ENCODE results near the gene PRKCE.
A peak's percentile ranks its signal among the peaks of the same experiment; 100 is the strongest.

Gene PRKCE

GRCh38 chr2:46163804-46164528 is 512.5 kb downstream of the PRKCE start:
- DNase-seq (ENCODE audit: low read depth, low spot score): peak; percentile 41

DNA sequence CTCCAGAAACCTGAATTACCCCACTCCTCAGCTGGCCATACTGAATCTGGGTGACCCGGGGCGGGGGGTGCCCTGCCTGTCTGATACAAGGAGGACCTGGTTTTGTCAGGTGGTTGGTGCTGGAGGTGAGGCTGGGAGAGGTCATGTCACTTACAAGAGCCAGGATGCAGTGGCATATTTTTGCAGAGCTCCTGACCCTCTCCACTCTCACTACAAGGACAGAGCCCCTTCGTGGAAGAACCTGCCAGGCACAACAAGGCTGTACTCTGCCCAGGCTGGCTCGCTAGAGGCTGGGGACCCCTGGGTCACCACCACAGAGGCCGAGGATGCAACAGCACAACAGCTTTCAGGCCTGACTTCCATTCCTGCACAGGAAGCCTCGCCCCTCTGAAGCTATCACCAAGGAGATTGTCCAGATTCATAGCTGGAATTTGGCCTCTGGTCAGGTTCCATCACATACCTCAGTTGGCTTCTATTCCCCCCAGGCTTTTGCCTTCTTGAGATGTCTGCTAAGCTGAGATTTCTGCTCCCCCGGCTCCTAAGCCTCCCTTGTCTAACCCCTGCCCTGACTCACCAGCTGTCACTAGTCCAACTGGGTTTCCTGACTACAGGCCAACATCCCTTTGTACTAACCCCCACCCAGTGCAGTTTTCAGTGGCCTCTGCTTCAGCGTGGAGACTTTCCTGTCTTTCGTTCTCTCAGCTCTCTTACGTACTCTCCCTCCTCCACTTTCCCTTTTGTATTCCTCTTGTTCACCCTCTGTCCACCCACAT is 513.2 kb downstream of the PRKCE start:
- DNase-seq (ENCODE audit: low read depth, low spot score): peak; percentile 93

DNA sequence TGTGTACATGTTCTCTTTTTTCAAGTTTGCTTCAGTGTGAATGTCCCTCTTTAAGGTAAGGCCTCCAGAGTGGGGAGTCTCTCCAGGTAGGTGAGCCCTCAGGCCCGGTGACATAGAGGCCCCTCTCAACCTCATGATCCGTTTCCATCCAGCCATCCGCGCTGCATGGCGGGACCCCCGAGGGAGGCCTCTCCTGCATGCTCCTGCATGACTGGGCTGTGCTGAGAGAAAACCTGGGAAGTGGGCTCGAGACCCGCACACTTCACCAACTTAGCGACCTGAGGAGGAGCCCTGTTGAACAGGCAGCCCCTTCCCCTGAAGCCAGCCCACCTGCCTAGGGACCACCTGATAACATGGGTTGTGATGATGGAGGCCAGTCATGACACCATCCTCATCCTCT is 514.4 kb downstream of the PRKCE start:
- no peak for DNase-seq (ENCODE audit: low read depth, low spot score)

GRCh38 chr2:46167406-46167805 is 515.9 kb downstream of the PRKCE start:
- peak; percentile 66 for DNase-seq (ENCODE audit: low read depth, low spot score)

GRCh38 chr2:46167924-46168323 is 516.4 kb downstream of the PRKCE start:
- peak; percentile 48 for DNase-seq (ENCODE audit: low read depth, low spot score)

GRCh38 chr2:46169467-46169866 is 518.0 kb downstream of the PRKCE start:
- no peak for DNase-seq (ENCODE audit: low read depth, low spot score)

DNA sequence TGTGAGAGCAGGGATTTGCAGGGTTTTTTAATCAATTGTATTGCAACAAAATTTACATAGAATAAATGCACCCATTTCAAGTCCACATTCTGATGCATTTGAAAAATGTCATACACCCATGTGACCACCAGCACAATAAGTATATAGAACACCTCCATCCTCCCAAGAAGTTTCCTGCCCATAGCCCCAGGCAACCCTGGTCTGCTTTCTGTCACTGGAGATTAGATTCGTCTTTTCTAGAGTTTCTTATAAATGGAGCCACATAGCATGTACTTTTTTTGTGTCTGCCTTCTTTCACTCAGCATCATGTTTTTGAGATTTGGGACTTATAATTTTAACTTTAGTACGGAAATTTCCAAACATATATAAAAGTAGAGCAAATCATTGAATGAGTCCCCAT is 518.6 kb downstream of the PRKCE start:
- DNase-seq (ENCODE audit: low read depth, low spot score): no peak

- no peak for DNase-seq (ENCODE audit: low read depth, low spot score)
Observed at GRCh38 chr2:46170611-46171350, 519.3 kb downstream of the PRKCE start.

GRCh38 chr2:46171411-46171953 is 520.0 kb downstream of the PRKCE start:
- peak; percentile 30 for DNase-seq (ENCODE audit: low read depth, low spot score)

- no peak for DNase-seq (ENCODE audit: low read depth, low spot score)
Observed at GRCh38 chr2:46171996-46172546, 520.6 kb downstream of the PRKCE start.

GRCh38 chr2:46173030-46173429 is 521.6 kb downstream of the PRKCE start:
- no peak for DNase-seq (ENCODE audit: low read depth, low spot score)

- DNase-seq (ENCODE audit: low read depth, low spot score): peak; percentile 19
Observed at GRCh38 chr2:46173636-46174250, 522.3 kb downstream of the PRKCE start.

DNA sequence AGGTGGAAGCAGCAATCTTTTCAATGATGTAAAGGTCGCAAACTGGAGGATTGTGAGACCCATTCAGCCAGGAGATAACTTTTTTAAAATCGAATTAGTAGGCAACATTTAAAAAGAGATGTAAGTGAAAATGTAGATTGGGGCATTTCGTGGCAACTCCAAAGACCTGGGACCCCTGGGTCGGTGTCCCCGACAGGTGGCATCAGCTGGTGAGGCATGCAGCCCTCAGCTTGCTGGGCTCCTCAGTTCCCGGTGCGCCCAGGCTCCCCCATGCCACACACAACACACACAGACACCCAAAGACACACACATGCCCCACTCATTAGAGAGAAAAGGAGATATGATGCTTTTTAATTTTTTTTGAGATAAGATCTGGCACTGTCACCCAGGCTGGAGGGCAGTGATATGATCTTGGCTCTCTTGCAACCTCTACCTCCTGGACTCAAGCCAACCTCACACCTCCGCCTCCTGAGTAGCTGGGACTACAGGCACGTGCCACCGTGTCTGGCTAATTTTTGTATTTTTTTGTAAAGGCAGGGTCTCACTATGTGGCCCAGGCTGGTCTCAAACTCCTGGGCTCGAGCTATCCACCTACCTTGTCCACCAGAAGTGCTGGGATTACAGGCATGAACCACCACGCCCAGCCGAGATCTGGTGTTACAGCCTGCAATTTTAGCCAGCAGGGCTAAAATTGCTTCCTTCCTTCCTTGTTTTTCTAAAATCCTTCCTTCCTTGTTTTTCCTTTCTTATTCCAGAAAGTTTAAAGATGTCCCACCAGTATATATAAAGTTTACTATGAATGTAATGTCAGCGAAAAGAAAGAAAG is 523.1 kb downstream of the PRKCE start:
- DNase-seq (ENCODE audit: low read depth, low spot score): no peak

GRCh38 chr2:46175419-46175818 is 523.9 kb downstream of the PRKCE start:
- DNase-seq (ENCODE audit: low read depth, low spot score): peak; percentile 65

GRCh38 chr2:46177461-46178089 is 526.1 kb downstream of the PRKCE start:
- no peak for DNase-seq (ENCODE audit: low read depth, low spot score)

GRCh38 chr2:46179037-46179621 is 527.7 kb downstream of the PRKCE start:
- peak; percentile 75 for DNase-seq (ENCODE audit: low read depth, low spot score)

GRCh38 chr2:46180189-46180588 is 528.7 kb downstream of the PRKCE start:
- DNase-seq (ENCODE audit: low read depth, low spot score): no peak

DNA sequence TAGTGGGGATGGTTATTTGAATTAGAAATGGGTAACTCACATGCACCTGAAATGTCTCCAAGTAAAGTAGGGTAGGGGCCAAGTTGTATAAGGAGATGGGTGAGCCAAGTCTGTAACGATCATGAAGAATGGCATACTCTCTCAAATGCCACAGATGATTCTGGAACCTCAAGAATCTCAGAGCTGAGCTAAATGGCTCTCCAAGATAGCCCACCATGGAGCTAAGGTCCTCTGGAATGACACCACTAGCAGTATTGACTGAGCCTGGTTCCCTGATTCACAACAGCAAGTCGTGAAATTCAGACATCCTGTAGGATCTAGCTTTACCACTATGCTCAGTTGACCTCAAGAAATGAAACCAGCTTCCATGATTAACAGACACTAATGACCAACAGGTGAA is 529.8 kb downstream of the PRKCE start:
- DNase-seq (ENCODE audit: low read depth, low spot score): no peak

GRCh38 chr2:46181789-46182530 is 530.5 kb downstream of the PRKCE start:
- no peak for DNase-seq (ENCODE audit: low read depth, low spot score)
